HepG2 (cell line): ENCODE results near the gene SGCB. TPM values are rescaled to one million over a fixed set of nuclear protein-coding genes. Genes with fewer than 3 reads are reported as not detected.
A peak's percentile ranks its signal among the peaks of the same experiment; 100 is the strongest.

Source experiments
- ATAC-seq: fragments of 200-7000 bp; cut with Tn5 transposase; 3 replicates; pipeline ENCODE4 v1.9.1; 2020; ENCODE audit warnings: mild to moderate bottlenecking, moderate library complexity
- BruUV-seq: library from RNA; stranded (reverse); fragments of 400-500 nt; replicated peaks from 2 replicates; lab custom pipeline; 2021; lab: Mats Ljungman, UMichigan
- CTCF ChIA-PET: fragments of 300-600 bp; formaldehyde crosslinking; extraction: SDS; loops from one replicate; lab custom pipeline; 2021; ENCODE audit warnings: low total read pairs, inconsistent platforms, low intra/inter-chr PET ratio; lab: Yijun Ruan, JAX
- POLR2A ChIA-PET: fragments of 350-600 bp; sonication (Branson Sonifier 250); formaldehyde crosslinking; loops from one replicate; lab custom pipeline; 2020; ENCODE audit warnings: antibody characterized with exemption, inconsistent platforms; lab: Yijun Ruan, JAX
- DNase-seq: peaks from one replicate; pipeline ENCODE4 v3.0.0-alpha.2; 2015; ENCODE audit warnings: low spot score
- FAIRE-seq: peaks from 3 replicates; lab custom pipeline; 2011; peaks lifted over from hg19 to GRCh38; lab: Jason Lieb, UNC
- H2AFZ ChIP-seq: one replicate; pipeline ENCODE4 v1.6.1; 2011; ENCODE audit warnings: low read length, inconsistent platforms
- H3K27ac ChIP-seq: fragments of 300-600 bp; 3 replicates; pipeline ENCODE4 v1.8.0; 2011; ENCODE audit warnings: mixed run types, mild to moderate bottlenecking, mixed read lengths, low read length, inconsistent platforms; ENCODE audit not compliant: insufficient read depth; ENCODE audit errors: extremely low read length
- H3K27me3 ChIP-seq, 2 experiments: fragments of 200-600 bp in 1 of 2; 2 replicates in 1 of 2; 3 replicates in 1 of 2; pipeline versions ENCODE4 v1.6.0 to v1.8.0; 2011; ENCODE audit warnings: low read length in 2 of 2, mild to moderate bottlenecking in 2 of 2, moderate library complexity in 2 of 2, inconsistent platforms in 1 of 2; ENCODE audit not compliant: insufficient read depth in 2 of 2, control insufficient read depth in 1 of 2
- H3K36me3 ChIP-seq, 2 experiments: fragments of 200-600 bp in 1 of 2; replicated peaks in 1 of 2; 2 replicates in 1 of 2; 3 replicates in 1 of 2; pipeline versions ENCODE4 v1.5.1 to v1.8.0; 2011; ENCODE audit warnings: low read length in 2 of 2, inconsistent platforms in 1 of 2; ENCODE audit not compliant: insufficient read depth in 2 of 2, control insufficient read depth in 1 of 2
- H3K4me1 ChIP-seq: 2 replicates; pipeline ENCODE4 v1.5.1; 2012; ENCODE audit warnings: low read length, inconsistent platforms; ENCODE audit not compliant: insufficient read depth
- H3K4me2 ChIP-seq: 2 replicates; pipeline ENCODE4 v1.6.0; 2011; ENCODE audit warnings: low read depth, low read length, inconsistent platforms
- H3K4me3 ChIP-seq, 3 experiments: fragments of 200-600 bp in 1 of 3; sonication (generic), shearing (Covaris generic) in 1 of 3; replicated peaks in 1 of 3; 2 replicates each; pipeline ENCODE4 v1.5.1; 2011 to 2016; ENCODE audit warnings: low read length in 3 of 3, inconsistent platforms in 2 of 3, low read depth in 2 of 3, mild to moderate bottlenecking in 2 of 3, control low read depth in 1 of 3, mixed read lengths in 1 of 3; ENCODE audit not compliant: insufficient read depth in 1 of 3
- H3K79me2 ChIP-seq: one replicate; pipeline ENCODE4 v1.6.1; 2011; ENCODE audit warnings: low read length, inconsistent platforms; ENCODE audit not compliant: insufficient read depth
- H3K9ac ChIP-seq: 2 replicates; pipeline ENCODE4 v1.6.0; 2011; ENCODE audit warnings: mild to moderate bottlenecking, low read depth, low read length, inconsistent platforms; ENCODE audit not compliant: insufficient read depth
- H3K9me3 ChIP-seq: 2 replicates; pipeline ENCODE4 v1.5.1; 2012; ENCODE audit warnings: mild to moderate bottlenecking, low read length
- H4K20me1 ChIP-seq: 2 replicates; pipeline ENCODE4 v1.6.0; 2011; ENCODE audit warnings: inconsistent platforms, mild to moderate bottlenecking, low read length, moderate library complexity; ENCODE audit not compliant: insufficient read depth
- AGO1 ChIP-seq: fragments of 200-400 bp; formaldehyde crosslinking; IDR thresholded peaks from 2 replicates; pipeline ENCODE4 v1.6.1; 2017; ENCODE audit warnings: mild to moderate bottlenecking, low read depth, low read length, moderate library complexity; ENCODE audit not compliant: poor library complexity, severe bottlenecking
- AGO2 ChIP-seq: fragments of 200-400 bp; formaldehyde crosslinking; optimal IDR thresholded peaks from 2 replicates; pipeline ENCODE3; 2017; ENCODE audit warnings: mild to moderate bottlenecking, low read depth, low read length, moderate library complexity
- ARID5B ChIP-seq: IDR thresholded peaks from 2 replicates; pipeline ENCODE4 v1.4.0; 2020; ENCODE audit warnings: mild to moderate bottlenecking, missing genetic modification reagents
- BCL6 ChIP-seq: IDR thresholded peaks from 2 replicates; pipeline ENCODE4 v1.6.1; 2016; ENCODE audit warnings: missing genetic modification reagents, missing compliant biosample characterization
- CREB1 ChIP-seq, 2 experiments: fragments of 450-650 bp in 1 of 2; IDR thresholded peaks; 2 replicates each; pipeline ENCODE4 v1.6.1; 2016 to 2017; ENCODE audit warnings: control low read depth in 1 of 2, mild to moderate bottlenecking in 1 of 2, missing compliant biosample characterization in 1 of 2, missing genetic modification characterization in 1 of 2
- LCORL ChIP-seq, 2 experiments: fragments of 450-650 bp in 1 of 2; sonication (generic) in 1 of 2; formaldehyde crosslinking in 1 of 2; IDR thresholded peaks; 2 replicates each; pipeline versions ENCODE4 v1.5.0 to v1.6.1; 2017 to 2020; ENCODE audit warnings: antibody characterized with exemption in 1 of 2, missing genetic modification reagents in 1 of 2
- NFATC3 ChIP-seq: sonication (generic); formaldehyde crosslinking; IDR thresholded peaks from 2 replicates; pipeline ENCODE4 v1.5.1; 2020; ENCODE audit warnings: mild to moderate bottlenecking, missing genetic modification reagents
- NFIC ChIP-seq: IDR thresholded peaks from 2 replicates; pipeline ENCODE4 v1.6.1; 2012; ENCODE audit warnings: mild to moderate bottlenecking, low read length, inconsistent platforms
- PHF21A ChIP-seq: sonication (generic); formaldehyde crosslinking; IDR thresholded peaks from 2 replicates; pipeline ENCODE4 v1.5.0; 2020; ENCODE audit warnings: mild to moderate bottlenecking, missing genetic modification reagents
- RARA ChIP-seq: IDR thresholded peaks from 2 replicates; pipeline ENCODE4 v1.6.1; 2016; ENCODE audit warnings: missing genetic modification reagents, missing compliant biosample characterization
- RXRB ChIP-seq: IDR thresholded peaks from 2 replicates; pipeline ENCODE4 v1.6.1; 2016; ENCODE audit warnings: borderline replicate concordance, missing genetic modification reagents, missing compliant biosample characterization
- SAP130 ChIP-seq: IDR thresholded peaks from 2 replicates; pipeline ENCODE4 v1.6.1; 2016; ENCODE audit warnings: low read depth
- TEAD3 ChIP-seq: optimal IDR thresholded peaks from 2 replicates; pipeline ENCODE3; 2016; ENCODE audit warnings: borderline replicate concordance
- ZNF143 ChIP-seq: sonication (generic); formaldehyde crosslinking; IDR thresholded peaks from 2 replicates; pipeline ENCODE4 v1.4.0; 2020; ENCODE audit warnings: missing genetic modification reagents
- ZNF264 ChIP-seq: sonication (generic); formaldehyde crosslinking; IDR thresholded peaks from 2 replicates; pipeline ENCODE4 v1.4.0; 2020; ENCODE audit warnings: missing genetic modification reagents
- ZNF652 ChIP-seq: IDR thresholded peaks from 2 replicates; pipeline ENCODE4 v1.6.1; 2016; ENCODE audit warnings: low read depth, borderline replicate concordance
- WGBS: methylation state at CpG from one replicate; pipeline ENCODE4 v1.1.6; 2017; ENCODE audit warnings: low lambda C conversion rate; 5-methylcytosine and 5-hydroxymethylcytosine counted together
- in situ Hi-C: cut with HindIII; loops from 2 replicates; pipeline ENCODE4 v1.10.0; 2017; ENCODE audit warnings: low pct_unique_long_range_greater_than_20kb; ENCODE audit not compliant: extremely low pct_ligation_motif_present
- intact Hi-C: fragments of 100-400 bp; cut with micrococcal nuclease; formaldehyde crosslinking; loops from one replicate; pipeline ENCODE4 v1.10.0; 2022; ENCODE audit not compliant: unreplicated experiment
- polyA plus RNA-seq, 8 experiments: library from polyadenylated mRNA; depleted of rRNA in 3 of 8; stranded (reverse) in 7 of 8; unstranded in 1 of 8; fragments of >200 nt; fragmentation: Illumina TruSeq in 4 of 8; extraction: Trizol in 4 of 8; gene quantifications; 2 replicates each; pipeline versions ENCODE4 v1.2.1 to v1.2.3, GENCODE V29; 2011 to 2016; ENCODE audit warnings: low read depth in 4 of 8, missing spikeins in 1 of 8, mixed read lengths in 1 of 8; ENCODE audit not compliant: insufficient read depth in 1 of 8
- total RNA-seq, 5 experiments: library from RNA; depleted of rRNA; stranded (reverse); fragments of >200 nt; fragmentation: Illumina TruSeq; extraction: Trizol; gene quantifications; 2 replicates each; pipeline ENCODE4 v1.2.3, GENCODE V29; 2016; ENCODE audit warnings: low read depth in 1 of 5
- TF ChIP-seq, protein P1 (sequence below): sonication (generic); formaldehyde crosslinking; conservative IDR thresholded peaks from 2 replicates; pipeline ENCODE4 v1.5.0; 2020; ENCODE audit warnings: missing genetic modification reagents

SGCB gene
- total and polyA plus RNA-seq, 2 of the 13 experiments (the other 11 are each of a cell fraction or from before 2014, with no cell fraction given) = 2.2 to 4.8 TPM

DNA sequence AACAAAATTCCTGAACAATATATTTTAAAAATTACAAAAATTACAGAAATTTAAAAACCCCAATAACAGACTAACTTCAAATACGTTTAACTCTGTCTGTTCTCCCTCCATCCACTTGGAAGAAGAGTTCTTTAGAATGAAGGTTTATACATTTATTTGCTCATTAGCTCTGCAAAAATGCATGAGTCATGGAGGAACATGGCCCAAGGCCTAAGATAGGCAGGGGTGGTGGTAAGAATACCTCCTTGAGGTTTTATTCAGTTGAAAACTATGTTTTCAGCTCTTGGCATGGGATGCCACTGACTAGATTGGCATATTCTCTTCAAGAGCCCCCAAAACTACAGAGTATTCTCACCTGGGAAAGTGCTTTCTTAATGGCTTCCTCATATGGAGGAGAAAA is 9.1 kb downstream of the SGCB start (continued):
- TF ChIP-seq NFATC3 (CRISPR knock-in tag) (no peak), AGO1 (no peak)

GRCh38 chr4:52019936-52020657 is 18.0 kb downstream of the SGCB start, which contains the start of gene LRRC66:
TSS of gene LRRC66 (minus strand) at chr4:52020363. CDS start at chr4:52017613, 2,750 bp downstream.
- WGBS = 30% methylated on average over 6 of the region's 6 CpGs
- Histone ChIP-seq H3K36me3 (no peaks in the 10 kb centered on the region), H3K9me3 (no peaks in the 10 kb centered on the region), H2AFZ (no peak within 1 kb of the TSS), H3K4me3 (no peak within 1 kb of the TSS), H3K4me2 (no peak within 1 kb of the TSS), H3K27me3 (no peaks in the 10 kb centered on the region), H3K4me1 (peaks cover 17% of the 10 kb centered on the region), H4K20me1 (no peaks in the 10 kb centered on the region), H3K79me2 (no peaks in the 10 kb centered on the region), H3K9ac (no peak within 1 kb of the TSS), H3K27ac (no peak within 1 kb of the TSS)
- intact Hi-C loops = no loop called here
- FAIRE-seq (no peak), ATAC-seq (peak; percentile 99), DNase-seq (peak; percentile 66)
- POLR2A ChIA-PET = no interaction called here
- in situ Hi-C loops = no loop called here
- BruUV-seq = no TSS peak
- CTCF ChIA-PET = no interaction called here
- peak; percentile 28; the same call in 1 of the 2 replicates for TF ChIP-seq PHF21A (CRISPR knock-in tag)
- TF ChIP-seq NFIC = 0 out of 2 replicates have a peak, but pooled peaks have one; percentile 21
- 0 out of 2 replicates have a peak, but pooled peaks have one; percentile 11 for TF ChIP-seq SAP130
- TF ChIP-seq, protein P1, sequence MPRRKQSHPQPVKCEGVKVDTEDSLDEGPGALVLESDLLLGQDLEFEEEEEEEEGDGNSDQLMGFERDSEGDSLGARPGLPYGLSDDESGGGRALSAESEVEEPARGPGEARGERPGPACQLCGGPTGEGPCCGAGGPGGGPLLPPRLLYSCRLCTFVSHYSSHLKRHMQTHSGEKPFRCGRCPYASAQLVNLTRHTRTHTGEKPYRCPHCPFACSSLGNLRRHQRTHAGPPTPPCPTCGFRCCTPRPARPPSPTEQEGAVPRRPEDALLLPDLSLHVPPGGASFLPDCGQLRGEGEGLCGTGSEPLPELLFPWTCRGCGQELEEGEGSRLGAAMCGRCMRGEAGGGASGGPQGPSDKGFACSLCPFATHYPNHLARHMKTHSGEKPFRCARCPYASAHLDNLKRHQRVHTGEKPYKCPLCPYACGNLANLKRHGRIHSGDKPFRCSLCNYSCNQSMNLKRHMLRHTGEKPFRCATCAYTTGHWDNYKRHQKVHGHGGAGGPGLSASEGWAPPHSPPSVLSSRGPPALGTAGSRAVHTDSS (CRISPR knock-in tag) = no peak
- no peak for TF ChIP-seq ZNF143 (CRISPR knock-in tag)
- peak; percentile 16; the same call in 1 of the 2 replicates for TF ChIP-seq ARID5B
- TF ChIP-seq ZNF264 = no peak
- peak; percentile 83 for TF ChIP-seq ZNF652 (CRISPR knock-in tag)
- TF ChIP-seq LCORL (IDR thresholded peaks at IDR 0.05) = no peak
- TF ChIP-seq LCORL (CRISPR knock-in tag; IDR thresholded peaks at IDR 0.05) = 0 out of 2 replicates have a peak, but pooled peaks have one; percentile 44
- TF ChIP-seq BCL6 (CRISPR knock-in tag) = peak; percentile 32; the same call in 1 of the 2 replicates
- TF ChIP-seq RXRB (CRISPR knock-in tag) = peak; percentile 42; the same call in 1 of the 2 replicates
- TF ChIP-seq CREB1 (IDR thresholded peaks at IDR 0.05) = no peak
- TF ChIP-seq CREB1 (CRISPR knock-in tag; IDR thresholded peaks at IDR 0.05) = no peak
- TF ChIP-seq TEAD3 = peak; percentile 58
- TF ChIP-seq RARA (CRISPR knock-in tag) = 0 out of 2 replicates have a peak, but pooled peaks have one; percentile 17
- no peak for TF ChIP-seq AGO2
